GM19372 (cell line): Measurements from ENCODE around the gene AGT.
"Not testable (repeated sequence)": the region's sequence is repeated elsewhere in the genome, so short reads cannot be mapped to it uniquely, and the experiment has no call there.

Source experiments
- ATAC-seq: cut with Tn5 transposase; IDR thresholded peaks from one replicate; pipeline ENCODE4 v1.9.1; 2021; ENCODE audit warnings: mild to moderate bottlenecking, low read depth, moderate library complexity; ENCODE audit not compliant: unreplicated experiment

AGT gene

DNA sequence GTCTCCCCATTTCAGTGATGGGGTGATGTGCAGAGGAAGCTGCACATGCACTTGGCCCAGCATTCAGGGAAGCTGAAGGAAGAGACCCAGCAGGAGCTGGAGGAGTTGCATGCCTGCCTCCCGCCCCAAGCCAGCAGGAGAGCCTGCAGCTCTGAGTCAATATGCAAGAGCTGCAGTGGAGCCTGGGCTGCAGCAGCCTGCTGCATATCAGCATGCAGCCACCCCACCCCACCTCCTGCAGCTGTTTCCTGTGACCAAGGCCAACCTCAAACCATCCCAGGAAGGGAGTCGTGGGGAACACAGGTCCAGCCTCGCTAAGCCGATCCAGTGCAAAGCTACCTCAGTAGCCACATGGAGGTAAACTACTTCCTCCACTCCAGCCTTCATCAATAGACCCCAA, 18.9 kb downstream of the AGT start:
- ATAC-seq: no peak

GRCh38 chr1:230694464-230694863, 19.5 kb downstream of the AGT start:
- ATAC-seq: no peak

- ATAC-seq: no peak
These were observed 20.1 kb downstream of the AGT start for GRCh38 chr1:230693777-230694176.

GRCh38 chr1:230693221-230693620, 20.7 kb downstream of the AGT start:
- no peak for ATAC-seq

DNA sequence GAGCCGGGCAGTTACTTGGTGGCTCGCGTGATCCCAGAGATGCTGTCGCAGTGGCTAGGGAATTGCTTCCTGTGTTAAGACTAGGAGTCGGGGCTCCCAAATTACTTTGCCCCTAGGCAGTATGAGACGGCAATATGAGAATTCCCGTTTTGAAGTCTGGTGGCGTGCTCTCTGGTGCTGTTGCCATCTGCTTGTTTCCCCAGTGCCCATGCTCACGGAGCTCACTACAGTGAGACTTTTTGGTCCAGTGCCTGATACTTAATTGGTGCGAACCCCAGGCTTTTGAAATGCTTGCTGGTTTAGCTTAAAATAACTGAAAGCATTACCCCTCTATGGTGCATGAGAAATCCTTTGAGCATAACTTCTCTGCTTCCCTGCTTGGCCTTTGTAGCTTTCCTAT, 22.3 kb downstream of the AGT start:
- no peak for ATAC-seq

- no peak for ATAC-seq
These were observed 23.8 kb downstream of the AGT start for GRCh38 chr1:230690101-230690500.

GRCh38 chr1:230686747-230687146, 27.2 kb downstream of the AGT start:
- ATAC-seq: no peak

DNA sequence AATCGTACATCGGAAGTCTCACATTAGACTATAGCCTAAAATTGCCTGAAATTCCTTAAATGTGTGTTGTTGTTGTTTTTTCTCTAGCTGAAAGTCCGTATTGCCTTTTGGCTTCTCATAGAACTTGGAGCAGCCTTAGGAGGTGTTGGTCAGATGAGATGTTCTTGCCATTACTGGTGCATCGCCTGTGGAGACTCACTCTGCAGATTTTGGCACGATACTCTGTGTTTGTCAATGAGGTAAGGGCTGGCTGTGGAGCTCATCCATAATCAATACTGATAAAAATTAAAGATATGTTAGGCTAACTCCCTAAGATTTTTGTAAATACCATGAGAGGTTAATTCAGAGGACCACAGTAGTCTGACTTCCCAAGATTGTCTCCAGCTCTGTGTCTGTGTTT, 28.9 kb downstream of the AGT start:
- ATAC-seq: no peak

GRCh38 chr1:230684146-230684545, 29.8 kb downstream of the AGT start:
- no peak for ATAC-seq

GRCh38 chr1:230682882-230683610, 30.9 kb downstream of the AGT start:
- no peak for ATAC-seq

DNA sequence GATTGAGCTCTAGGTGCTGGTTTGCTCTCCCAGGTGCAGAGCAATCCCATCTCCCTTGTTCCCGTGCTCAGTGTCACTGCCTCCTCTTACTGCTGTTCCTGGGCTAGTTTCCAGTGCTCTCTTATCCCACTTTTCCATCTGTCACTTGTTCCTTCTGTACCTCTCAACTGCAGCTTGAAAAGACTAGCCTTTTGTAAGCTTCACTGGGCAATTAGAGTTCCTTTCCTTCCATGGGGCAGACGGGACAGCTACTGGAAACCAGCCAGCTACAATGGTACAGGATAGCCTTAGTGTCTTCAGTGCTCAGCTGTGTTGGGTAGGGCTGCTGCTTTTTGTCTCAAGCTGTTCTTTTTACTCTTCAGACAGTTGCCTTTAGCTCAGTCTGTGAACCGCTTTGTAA, 31.6 kb downstream of the AGT start:
- no peak for ATAC-seq

GRCh38 chr1:230681599-230681998, 32.3 kb downstream of the AGT start:
- ATAC-seq: no peak

GRCh38 chr1:230680300-230681025, 33.5 kb downstream of the AGT start:
- ATAC-seq: no peak

GRCh38 chr1:230679825-230680224, 34.1 kb downstream of the AGT start:
- ATAC-seq: no peak

- no peak for ATAC-seq
These were observed 34.7 kb downstream of the AGT start for GRCh38 chr1:230679192-230679591.

DNA sequence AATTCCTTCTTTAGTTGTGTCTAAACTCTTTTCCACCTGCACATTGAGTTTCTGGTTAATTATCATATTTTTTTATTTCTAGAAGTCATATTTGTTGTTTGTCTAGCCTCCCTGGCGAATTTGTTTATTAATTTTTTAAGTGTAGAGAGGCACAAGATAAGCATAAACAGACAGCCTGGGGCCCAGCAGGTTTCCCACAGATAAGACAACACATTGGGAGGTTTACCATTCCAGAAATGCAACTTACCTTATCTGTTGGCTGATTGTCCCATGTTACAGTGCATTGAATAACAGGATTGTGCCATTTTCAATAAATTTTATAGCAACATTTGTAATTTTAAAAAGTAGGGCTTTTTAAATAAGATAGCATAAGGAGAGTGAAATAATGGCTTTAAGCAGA, 36.7 kb downstream of the AGT start:
- no peak for ATAC-seq

DNA sequence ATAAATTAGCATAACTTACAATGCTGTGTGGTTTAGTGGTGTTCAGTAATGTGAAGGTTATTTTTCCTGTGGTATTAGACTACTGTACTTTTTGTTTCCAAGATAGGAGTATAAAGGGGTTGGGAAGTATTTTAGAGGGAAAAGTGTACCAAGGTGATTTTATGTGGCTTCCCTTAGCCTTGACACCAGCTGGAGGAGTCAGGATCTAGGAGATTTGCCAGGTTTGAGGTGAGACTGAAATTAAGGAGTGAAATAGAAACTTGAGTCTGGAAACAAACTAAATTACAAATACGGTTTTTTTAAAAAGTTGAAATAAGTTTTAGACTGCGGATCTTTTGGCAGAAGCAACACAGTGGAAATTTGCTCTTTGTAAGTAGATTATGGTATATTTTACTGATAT, 39.3 kb downstream of the AGT start:
- no peak for ATAC-seq

GRCh38 chr1:230669543-230669942, 44.4 kb downstream of the AGT start:
- no peak for ATAC-seq

DNA sequence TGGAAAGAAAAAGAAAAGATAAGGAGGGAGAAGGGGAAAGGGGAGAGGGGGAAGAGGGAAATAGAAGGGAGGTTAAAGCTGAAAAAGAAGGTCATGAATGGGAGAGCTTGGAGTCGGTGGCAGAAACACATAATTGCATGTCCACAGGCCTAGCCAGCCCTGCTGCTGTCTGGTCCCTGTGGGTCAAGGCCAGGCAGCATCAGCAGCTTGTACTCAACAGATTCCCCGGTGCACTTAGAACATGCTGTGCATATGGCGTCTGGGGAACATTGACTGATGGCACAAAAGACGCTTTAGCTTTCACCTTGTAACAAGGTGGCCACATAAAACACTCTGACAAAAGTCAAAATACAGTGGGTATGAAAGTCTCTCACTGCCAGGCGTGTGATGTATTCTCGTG, 45.7 kb downstream of the AGT start:
- ATAC-seq: no peak

- no peak for ATAC-seq
These were observed 51.9 kb downstream of the AGT start for GRCh38 chr1:230661976-230662375.

DNA sequence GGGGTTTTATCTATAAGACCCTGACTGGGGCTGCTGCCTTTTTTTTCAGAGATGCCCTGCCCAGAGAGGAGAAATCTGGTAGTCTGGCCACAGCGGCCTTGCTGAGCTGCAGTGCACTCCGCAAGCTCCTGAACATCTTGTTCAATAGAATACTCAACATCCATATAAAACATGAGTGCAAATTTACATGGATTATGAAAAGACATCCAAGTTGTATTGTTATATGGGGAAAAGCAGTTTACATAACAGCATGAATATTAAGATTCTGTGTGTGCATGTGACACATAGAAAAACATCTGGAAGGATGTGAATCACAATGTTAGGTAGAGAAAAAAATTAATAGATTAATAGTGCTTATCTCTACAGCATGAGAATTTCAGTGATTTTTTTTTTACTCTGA, 55.2 kb downstream of the AGT start:
- ATAC-seq: no peak

- ATAC-seq: not testable (repeated sequence)
These were observed 55.8 kb downstream of the AGT start for GRCh38 chr1:230658103-230658502.
